Adipocyte (in vitro differentiated cells): ENCODE data around the gene ST3GAL5.
"Not testable (repeated sequence)": the region's sequence is repeated elsewhere in the genome, so short reads cannot be mapped to it uniquely, and the experiment has no call there.

Experiments
- DNase-seq: peaks from one replicate; pipeline ENCODE4 v3.0.0-alpha.2; 2015; ENCODE audit warnings: low read depth
- H3K27me3 ChIP-seq: replicated peaks from 2 replicates; pipeline ENCODE4 v1.7.0; 2013; ENCODE audit warnings: mild to moderate bottlenecking, low read length, moderate library complexity; ENCODE audit not compliant: control insufficient read depth, insufficient read depth
- H3K36me3 ChIP-seq: 2 replicates; pipeline ENCODE4 v1.7.0; 2013; ENCODE audit warnings: low read length, mild to moderate bottlenecking, moderate library complexity; ENCODE audit not compliant: control insufficient read depth, insufficient read depth, severe bottlenecking
- H3K4me1 ChIP-seq: 2 replicates; pipeline ENCODE4 v1.7.0; 2013; ENCODE audit warnings: mild to moderate bottlenecking, low read length, moderate library complexity; ENCODE audit not compliant: control insufficient read depth, insufficient read depth
- H3K4me3 ChIP-seq: 2 replicates; pipeline ENCODE4 v1.7.0; 2013; ENCODE audit warnings: mild to moderate bottlenecking, low read length, moderate library complexity
- H3K9ac ChIP-seq: 2 replicates; pipeline ENCODE4 v1.7.0; 2013; ENCODE audit warnings: mild to moderate bottlenecking, low read length, moderate library complexity
- H3K9me3 ChIP-seq: 2 replicates; pipeline ENCODE4 v1.7.0; 2013; ENCODE audit warnings: mild to moderate bottlenecking, low read length, moderate library complexity; ENCODE audit not compliant: control insufficient read depth

Gene ST3GAL5

DNA sequence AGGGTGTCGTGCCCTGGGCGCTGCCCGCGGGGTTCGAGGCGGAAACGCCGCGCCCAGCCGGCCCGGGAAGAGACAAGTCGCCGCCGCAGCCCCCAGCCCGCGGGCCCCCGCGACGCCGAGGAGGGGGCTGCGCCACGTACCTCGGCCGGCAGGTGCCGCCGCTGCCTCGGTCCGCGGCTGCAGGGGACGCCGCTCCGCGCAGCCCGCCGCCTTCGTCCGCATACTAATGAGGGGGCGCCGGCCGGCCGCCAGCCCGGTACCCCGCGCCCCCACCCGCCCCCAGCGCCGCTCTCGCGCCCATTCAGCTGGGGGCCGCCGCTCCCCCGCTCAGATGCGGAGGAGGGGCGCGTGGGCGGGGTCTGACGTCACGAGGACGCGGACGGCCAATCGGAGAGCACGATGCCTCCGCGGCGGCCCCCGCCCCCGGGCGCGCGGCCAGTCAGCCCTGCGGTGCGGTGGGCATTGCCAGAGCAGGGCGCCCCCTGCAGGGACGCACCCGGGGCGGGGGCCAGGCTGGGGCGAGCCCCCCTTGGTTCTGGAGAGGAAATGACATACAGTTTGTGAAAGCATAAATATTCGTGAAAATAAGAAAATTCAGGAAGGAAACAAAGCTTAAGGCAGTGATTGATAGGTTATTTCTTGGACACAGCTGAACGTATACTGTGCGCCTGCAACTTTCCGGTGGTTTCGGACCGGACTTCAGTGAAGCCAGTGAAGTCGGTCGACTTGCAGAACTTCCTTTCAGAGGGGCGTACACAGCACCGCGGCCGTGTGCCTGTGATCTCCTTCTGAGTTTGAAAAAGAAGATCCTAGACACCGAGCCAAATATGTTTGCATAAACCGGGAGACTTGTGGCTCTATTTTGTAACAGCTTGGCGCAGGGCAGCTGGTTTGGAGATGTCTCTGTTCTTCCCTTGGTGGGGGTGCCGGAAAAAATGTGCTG lies at the start of gene ST3GAL5:
Gene ST3GAL5, minus strand, starts transcription at position 307 of the 943 bp plus-strand sequence. Its CDS starts 85 bp downstream, at position 222.
- peaks cover 60% of the 10 kb centered on the region for H3K4me1 ChIP-seq
- H3K27me3 ChIP-seq, result no peaks in the 10 kb centered on the region
- no peaks in the 10 kb centered on the region for H3K9me3 ChIP-seq
- H3K4me3 ChIP-seq, result peak within 1 kb of the TSS; percentile 88
- DNase-seq, result peak; percentile 93
- peak within 1 kb of the TSS; percentile 91 for H3K9ac ChIP-seq
- no peaks in the 10 kb centered on the region for H3K36me3 ChIP-seq

DNA sequence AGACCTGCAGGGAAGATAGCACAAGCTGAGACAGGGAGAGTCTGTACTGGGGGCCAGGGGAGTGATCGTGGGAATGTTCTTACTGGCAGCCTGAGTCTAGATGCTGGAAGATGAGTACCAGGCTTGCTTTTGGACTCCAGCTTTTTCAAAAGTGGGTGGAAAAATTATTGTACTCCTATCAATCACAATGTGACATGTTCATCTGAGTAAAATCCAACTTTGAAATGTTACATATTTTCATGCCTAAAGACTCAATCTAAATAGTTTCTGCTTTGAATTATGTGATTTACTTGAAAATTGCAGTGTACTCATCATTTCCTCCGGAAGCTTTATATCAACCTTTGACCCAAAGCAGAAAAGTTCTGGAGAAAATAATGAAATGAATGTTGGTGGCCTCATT lies 49.7 kb upstream of the ST3GAL5 start:
- no peak overlapping the region for H3K9ac ChIP-seq
- no peaks in the 10 kb centered on the region for H3K27me3 ChIP-seq
- no peaks in the 10 kb centered on the region for H3K36me3 ChIP-seq
- no peak for DNase-seq
- peaks cover 38% of the 10 kb centered on the region for H3K4me1 ChIP-seq
- H3K9me3 ChIP-seq, result peaks cover 12% of the 10 kb centered on the region
- no peak overlapping the region for H3K4me3 ChIP-seq

DNA sequence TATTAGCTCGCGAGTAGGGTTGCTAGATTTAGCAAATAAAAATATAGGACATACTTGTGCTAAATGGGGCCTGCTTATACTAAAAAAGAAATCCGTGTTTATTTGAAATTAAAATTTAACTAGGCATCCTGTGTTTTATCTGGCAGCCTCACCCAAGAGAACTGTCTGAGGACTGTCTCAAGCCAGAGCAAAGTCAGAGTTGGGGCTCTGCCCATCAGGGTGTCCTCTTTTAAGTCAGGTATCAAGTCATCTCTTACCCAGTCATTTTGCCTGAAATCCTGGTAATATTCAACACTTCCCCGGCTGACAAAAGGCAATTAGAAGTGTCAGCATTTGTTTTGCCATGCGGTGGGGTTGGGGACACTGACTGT lies 48.3 kb upstream of the ST3GAL5 start:
- H3K4me1 ChIP-seq, result peaks cover 41% of the 10 kb centered on the region
- no peaks in the 10 kb centered on the region for H3K36me3 ChIP-seq
- H3K27me3 ChIP-seq, result no peaks in the 10 kb centered on the region
- H3K9me3 ChIP-seq, result peaks cover 4% of the 10 kb centered on the region
- no peak for DNase-seq
- H3K9ac ChIP-seq, result no peak overlapping the region
- H3K4me3 ChIP-seq, result no peak overlapping the region

DNA sequence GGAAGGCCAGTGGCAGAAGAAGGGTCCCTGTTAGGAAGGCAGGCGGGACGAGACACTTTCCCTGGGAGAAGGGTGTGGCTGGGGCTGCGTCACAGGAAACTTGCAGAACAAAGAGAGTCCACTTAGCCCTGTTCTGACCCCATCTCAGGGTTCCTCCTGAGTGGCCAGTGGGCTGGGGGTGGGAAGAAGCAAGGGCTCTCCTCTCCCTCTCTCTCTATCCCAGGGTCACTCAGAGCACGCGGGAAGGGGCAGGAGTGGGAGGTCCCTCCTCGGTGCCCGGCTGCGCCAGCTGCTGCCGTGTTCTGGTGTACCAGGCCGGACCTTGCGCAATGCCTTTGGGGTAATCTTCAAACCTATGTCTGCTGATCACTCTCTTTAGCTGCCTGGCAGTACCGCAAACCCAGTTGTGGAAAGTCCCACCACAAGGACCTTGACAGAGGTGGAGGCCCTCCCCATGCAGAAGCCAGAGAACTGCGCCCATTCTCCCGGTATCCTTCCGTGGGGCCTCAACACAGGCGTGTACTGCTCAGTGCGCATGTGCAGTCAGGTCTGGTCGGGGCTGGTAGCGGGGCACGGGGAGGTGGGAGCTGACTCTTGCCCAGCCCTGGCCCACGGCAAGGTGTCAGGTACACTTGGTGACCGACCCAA lies 47.8 kb upstream of the ST3GAL5 start:
- Histone ChIP-seq H3K4me3 (no peak overlapping the region), H3K27me3 (no peaks in the 10 kb centered on the region), H3K36me3 (no peaks in the 10 kb centered on the region), H3K4me1 (peaks cover 42% of the 10 kb centered on the region), H3K9ac (no peak overlapping the region), H3K9me3 (no peaks in the 10 kb centered on the region)
- DNase-seq, result no peak

DNA sequence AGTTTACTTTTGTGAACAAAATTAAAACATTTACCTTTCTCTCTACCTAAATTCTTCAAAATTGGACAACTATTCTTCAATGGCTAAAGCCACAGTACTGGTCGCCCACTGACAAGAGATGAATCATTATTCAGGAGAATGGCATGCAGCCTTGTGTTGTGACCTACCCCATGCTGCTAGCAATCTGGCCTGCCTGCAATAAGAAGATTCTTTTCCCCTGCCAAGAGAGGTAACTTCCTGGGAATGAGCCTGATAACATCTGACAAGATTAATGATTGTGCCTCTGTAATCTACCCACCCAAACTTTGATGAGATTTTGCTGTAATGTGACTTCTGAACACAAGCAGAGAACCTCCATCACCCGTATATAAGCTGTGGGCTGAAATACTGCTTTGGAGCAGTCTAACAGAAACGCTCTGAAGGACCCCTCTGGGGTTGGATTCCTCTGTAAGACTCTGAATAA lies 47.0 kb upstream of the ST3GAL5 start:
- H3K4me3 ChIP-seq, result no peak overlapping the region
- H3K9ac ChIP-seq, result no peak overlapping the region
- H3K9me3 ChIP-seq, result no peaks in the 10 kb centered on the region
- no peaks in the 10 kb centered on the region for H3K27me3 ChIP-seq
- DNase-seq, result peak; percentile 70
- H3K4me1 ChIP-seq, result peaks cover 49% of the 10 kb centered on the region
- no peaks in the 10 kb centered on the region for H3K36me3 ChIP-seq

DNA sequence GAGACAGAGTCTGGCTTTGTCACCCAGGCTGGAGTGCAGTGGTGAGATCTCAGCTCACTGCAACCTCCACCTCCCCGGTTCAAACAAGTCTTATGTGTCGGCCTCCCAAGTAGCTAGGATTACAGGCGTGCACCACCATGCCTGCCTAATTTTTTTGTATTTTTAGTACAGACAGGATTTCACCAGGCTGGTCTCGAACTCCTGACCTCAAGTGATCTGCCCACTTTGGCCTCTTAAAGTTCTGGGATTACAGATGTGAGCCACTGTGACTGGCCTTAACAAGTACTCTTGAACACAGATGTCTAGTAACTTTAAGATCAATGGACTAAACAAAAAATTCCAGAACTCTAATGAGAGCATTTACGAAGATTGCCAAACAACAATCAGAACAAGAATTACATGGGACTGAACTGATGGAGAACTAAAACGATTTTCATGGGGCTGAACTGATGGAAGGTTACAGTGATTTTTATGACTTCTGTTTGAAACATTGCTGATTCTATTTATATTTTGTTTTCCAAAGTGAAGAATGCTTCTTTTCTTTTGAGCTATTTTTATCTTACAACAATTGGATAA lies 46.5 kb upstream of the ST3GAL5 start:
- DNase-seq, result no peak
- H3K4me3 ChIP-seq, result no peak overlapping the region
- H3K4me1 ChIP-seq, result peaks cover 55% of the 10 kb centered on the region
- no peaks in the 10 kb centered on the region for H3K27me3 ChIP-seq
- no peaks in the 10 kb centered on the region for H3K9me3 ChIP-seq
- no peak overlapping the region for H3K9ac ChIP-seq
- no peaks in the 10 kb centered on the region for H3K36me3 ChIP-seq

DNA sequence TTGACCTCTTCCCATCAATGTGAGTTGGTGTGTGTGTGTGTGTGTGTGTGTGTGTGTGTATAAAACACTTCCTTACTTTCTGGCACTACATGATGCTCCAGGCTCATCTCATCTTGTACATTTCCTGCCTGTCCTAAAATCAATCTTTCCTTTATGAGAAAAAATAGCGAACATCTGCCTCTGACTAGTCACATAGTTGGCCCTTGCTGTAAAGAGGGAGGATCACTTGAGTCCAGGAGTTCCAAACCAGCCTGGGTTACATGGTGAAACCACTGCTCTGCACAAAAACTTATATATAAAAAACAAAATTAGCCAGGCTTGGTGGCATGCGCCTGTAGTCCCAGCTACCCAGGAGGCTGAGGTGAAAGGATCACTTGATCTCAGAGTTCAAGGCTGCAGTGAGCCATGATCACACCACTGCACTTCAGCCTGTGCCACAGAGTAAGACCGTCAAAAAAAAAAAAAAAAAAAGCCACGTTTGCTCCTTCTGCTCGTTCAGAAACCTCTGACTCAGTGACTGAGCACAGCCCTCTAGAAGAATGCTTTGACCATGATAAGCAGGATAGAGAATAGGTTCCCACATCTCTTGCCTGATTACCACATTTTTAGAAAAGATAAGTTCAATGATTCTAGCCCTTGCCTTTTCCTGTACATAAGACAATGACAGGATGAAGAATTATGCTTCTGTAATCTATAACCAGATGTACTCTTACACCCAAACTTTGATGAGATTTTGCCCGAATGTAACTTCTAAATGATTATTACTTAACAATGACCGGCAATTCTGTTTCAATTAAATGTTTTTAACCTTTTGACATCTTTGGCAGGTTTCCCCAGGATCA lies 45.2 kb upstream of the ST3GAL5 start:
- Histone ChIP-seq H3K9ac (peak overlapping the region; percentile 41), H3K4me1 (peaks cover 63% of the 10 kb centered on the region), H3K27me3 (no peaks in the 10 kb centered on the region), H3K36me3 (no peaks in the 10 kb centered on the region), H3K9me3 (no peaks in the 10 kb centered on the region), H3K4me3 (no peak overlapping the region)
- peak; percentile 71 for DNase-seq

DNA sequence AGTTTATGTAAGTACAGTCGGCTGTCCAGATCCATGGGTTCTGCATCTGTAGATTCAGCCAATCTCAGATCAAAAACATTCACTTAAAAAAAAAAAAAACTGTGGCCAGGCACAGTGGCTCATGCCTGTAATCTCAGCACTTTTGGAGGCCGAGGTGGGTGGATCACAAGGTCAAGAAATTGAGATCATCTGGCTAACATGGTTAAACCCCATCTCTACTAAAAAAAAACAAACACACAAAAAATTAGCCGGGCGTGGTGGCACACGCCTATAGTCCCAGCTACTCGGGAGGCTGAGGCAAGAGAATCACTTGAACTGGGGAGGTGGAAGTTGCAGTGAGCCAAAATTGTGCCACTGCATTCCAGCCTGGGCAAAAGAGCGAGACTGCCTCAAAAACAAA lies 42.4 kb upstream of the ST3GAL5 start:
- not testable (repeated sequence) for H3K36me3 ChIP-seq, DNase-seq, H3K4me3 ChIP-seq, H3K9ac ChIP-seq, H3K27me3 ChIP-seq, H3K9me3 ChIP-seq
- peaks cover 72% of the 10 kb centered on the region for H3K4me1 ChIP-seq

DNA sequence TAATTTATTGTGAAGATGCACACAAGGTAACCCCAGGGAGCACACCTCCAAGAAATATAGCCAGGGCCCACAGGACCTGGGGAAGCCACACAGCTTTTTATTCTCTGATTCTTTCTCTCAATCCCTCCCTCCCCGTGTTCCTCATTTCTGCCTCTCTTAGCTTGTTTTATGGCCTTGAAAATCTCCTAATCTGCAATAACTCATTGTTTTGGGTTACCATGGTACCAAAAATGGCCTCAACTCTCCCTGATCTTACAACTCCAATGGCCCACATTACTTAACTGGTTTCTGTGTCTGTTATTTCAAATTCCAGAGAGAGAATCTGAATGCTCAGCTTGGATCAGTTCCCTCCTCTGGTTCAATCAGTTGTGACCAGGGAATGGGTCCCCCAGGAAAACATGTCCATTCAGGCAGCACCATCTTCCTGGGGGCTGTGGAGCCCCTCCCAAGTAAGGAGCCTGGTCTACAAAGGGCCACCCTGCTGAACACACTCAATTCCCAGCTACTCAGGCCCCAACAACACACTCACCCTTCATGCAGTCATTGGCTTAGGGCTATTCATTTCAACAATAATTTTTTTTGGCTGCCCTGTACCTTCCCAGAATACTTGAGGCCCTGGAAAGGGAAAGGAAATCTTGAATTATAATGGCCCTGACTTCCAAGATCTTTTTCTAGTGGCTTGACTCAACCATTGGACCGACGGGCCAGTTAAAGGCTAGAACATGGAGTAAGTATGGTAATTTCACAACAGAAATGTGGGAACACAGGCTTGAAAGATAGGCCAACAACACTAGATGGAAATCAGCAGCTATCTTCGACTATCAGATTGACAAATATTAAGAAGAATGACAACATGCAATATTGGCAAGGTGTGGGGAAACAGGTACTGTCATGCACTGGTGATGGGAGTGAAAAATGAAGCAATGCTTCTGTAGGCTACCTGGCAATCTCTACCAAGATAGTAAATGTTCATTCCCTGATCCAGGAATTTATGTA lies 41.6 kb upstream of the ST3GAL5 start:
- no peaks in the 10 kb centered on the region for H3K36me3 ChIP-seq
- no peak for DNase-seq
- peaks cover 72% of the 10 kb centered on the region for H3K4me1 ChIP-seq

More for the DNA sequence above, 41.6 kb upstream of the ST3GAL5 start:
- H3K4me3 ChIP-seq, result no peak overlapping the region
- H3K9ac ChIP-seq, result peak overlapping the region; percentile 27
- H3K9me3 ChIP-seq, result no peaks in the 10 kb centered on the region
- no peaks in the 10 kb centered on the region for H3K27me3 ChIP-seq
